ENCODE measurements around the gene SDCCAG8.

DNA sequence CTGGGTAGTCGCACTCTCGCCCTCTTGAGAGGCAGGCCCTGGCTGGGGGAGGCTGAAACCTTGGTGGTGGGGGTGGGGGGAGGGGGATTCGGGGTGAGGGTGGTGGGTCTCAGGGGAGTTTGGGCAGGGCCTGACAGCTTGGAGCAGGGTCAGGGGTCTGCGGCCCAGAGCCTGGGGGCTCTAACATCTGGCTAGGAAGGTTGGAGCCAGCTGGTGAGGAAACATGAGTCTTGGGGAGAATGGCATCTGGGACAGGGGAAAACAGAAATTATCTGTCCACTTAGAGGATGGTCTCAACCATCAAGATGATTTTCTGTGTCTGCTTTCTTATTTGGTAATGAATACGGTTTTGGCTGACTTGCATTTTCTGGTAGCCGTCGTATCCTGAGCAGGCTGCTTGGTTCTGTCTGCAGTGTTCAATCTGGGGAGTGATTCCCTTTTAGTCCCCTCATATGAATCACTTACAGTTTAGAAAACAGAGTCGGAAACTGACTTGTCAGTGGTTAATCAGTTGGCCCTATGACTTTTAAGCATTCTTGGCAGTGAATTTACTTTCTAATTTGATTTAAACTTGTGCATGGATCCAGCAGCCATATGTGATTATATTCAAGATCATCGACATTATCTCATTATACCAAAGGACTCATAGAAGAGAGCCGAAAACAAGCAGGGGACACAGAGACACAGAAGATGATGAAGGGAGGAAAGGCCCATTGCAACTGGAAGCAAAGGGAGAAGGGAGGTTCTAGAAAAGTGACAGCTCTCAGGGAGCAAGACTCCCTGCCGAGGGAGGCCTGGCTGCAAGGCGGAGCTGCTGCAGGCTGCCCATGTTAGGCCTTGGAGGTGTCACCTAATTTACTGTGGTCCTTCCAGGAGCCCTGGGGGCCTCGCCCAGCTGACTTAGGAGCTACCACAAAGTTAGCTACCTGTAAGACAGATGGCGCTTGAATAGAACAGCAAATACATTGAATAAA, 237.6 kb downstream of the SDCCAG8 start:
- no peak for TF ChIP-seq POLR2A (IDR thresholded peaks at IDR 0.05)
- TF ChIP-seq, protein P1, sequence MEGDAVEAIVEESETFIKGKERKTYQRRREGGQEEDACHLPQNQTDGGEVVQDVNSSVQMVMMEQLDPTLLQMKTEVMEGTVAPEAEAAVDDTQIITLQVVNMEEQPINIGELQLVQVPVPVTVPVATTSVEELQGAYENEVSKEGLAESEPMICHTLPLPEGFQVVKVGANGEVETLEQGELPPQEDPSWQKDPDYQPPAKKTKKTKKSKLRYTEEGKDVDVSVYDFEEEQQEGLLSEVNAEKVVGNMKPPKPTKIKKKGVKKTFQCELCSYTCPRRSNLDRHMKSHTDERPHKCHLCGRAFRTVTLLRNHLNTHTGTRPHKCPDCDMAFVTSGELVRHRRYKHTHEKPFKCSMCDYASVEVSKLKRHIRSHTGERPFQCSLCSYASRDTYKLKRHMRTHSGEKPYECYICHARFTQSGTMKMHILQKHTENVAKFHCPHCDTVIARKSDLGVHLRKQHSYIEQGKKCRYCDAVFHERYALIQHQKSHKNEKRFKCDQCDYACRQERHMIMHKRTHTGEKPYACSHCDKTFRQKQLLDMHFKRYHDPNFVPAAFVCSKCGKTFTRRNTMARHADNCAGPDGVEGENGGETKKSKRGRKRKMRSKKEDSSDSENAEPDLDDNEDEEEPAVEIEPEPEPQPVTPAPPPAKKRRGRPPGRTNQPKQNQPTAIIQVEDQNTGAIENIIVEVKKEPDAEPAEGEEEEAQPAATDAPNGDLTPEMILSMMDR (IDR thresholded peaks at IDR 0.05): no peak
